Epithelial cell of alveolus of lung (primary cell): ENCODE measurements around the gene THAP9. TPM values are rescaled to one million over a fixed set of nuclear protein-coding genes. Genes with fewer than 3 reads are reported as not detected.

Experiments
- total RNA-seq: library from RNA; depleted of rRNA; stranded (reverse); fragments of >200 nt; gene quantifications from 2 replicates; pipeline ENCODE4 v1.2.1, GENCODE V29; 2015

THAP9 gene, protein sequence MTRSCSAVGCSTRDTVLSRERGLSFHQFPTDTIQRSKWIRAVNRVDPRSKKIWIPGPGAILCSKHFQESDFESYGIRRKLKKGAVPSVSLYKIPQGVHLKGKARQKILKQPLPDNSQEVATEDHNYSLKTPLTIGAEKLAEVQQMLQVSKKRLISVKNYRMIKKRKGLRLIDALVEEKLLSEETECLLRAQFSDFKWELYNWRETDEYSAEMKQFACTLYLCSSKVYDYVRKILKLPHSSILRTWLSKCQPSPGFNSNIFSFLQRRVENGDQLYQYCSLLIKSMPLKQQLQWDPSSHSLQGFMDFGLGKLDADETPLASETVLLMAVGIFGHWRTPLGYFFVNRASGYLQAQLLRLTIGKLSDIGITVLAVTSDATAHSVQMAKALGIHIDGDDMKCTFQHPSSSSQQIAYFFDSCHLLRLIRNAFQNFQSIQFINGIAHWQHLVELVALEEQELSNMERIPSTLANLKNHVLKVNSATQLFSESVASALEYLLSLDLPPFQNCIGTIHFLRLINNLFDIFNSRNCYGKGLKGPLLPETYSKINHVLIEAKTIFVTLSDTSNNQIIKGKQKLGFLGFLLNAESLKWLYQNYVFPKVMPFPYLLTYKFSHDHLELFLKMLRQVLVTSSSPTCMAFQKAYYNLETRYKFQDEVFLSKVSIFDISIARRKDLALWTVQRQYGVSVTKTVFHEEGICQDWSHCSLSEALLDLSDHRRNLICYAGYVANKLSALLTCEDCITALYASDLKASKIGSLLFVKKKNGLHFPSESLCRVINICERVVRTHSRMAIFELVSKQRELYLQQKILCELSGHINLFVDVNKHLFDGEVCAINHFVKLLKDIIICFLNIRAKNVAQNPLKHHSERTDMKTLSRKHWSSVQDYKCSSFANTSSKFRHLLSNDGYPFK
- 1.2 and 3.5 TPM in 2 replicates for total RNA-seq

DNA sequence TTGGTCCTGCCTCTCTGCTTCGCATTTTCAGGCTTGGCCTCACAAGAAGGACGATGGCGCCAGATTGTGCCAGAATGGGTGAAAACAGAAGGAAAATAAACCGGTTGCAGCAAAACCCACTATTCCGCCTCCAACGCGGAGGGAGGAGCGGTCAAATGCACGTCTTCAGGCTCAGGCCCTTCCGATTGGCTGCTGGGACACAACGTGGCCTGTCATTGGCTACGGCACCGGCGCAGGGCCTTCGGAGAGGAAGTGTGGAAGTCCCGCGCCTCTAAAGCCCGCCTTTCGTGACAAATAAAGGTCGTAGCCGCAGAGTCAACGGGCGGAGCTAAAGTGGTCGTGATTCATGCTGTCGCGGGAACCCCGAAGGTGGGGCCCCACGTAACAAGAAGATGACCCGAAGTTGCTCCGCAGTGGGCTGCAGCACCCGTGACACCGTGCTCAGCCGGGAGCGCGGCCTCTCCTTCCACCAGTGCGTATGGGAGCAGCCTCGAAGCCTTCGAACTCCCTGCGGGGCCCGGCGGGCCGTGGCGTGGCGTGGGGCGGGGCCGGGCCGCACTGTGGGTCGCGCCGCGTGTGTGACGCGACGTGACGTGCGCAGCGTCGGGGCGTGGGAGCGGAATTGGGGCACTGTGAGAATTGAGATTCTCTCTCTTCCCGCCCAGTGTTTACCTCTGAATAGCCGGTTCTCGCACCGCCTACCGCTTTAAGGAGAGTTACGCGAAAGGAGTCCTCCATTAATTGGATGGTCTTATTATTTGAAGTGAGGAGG is at the start of gene THAP9:
Gene THAP9, plus strand, starts transcription at position 325 of the 772 bp plus-strand sequence. Its CDS starts 68 bp downstream, at position 393.

DNA sequence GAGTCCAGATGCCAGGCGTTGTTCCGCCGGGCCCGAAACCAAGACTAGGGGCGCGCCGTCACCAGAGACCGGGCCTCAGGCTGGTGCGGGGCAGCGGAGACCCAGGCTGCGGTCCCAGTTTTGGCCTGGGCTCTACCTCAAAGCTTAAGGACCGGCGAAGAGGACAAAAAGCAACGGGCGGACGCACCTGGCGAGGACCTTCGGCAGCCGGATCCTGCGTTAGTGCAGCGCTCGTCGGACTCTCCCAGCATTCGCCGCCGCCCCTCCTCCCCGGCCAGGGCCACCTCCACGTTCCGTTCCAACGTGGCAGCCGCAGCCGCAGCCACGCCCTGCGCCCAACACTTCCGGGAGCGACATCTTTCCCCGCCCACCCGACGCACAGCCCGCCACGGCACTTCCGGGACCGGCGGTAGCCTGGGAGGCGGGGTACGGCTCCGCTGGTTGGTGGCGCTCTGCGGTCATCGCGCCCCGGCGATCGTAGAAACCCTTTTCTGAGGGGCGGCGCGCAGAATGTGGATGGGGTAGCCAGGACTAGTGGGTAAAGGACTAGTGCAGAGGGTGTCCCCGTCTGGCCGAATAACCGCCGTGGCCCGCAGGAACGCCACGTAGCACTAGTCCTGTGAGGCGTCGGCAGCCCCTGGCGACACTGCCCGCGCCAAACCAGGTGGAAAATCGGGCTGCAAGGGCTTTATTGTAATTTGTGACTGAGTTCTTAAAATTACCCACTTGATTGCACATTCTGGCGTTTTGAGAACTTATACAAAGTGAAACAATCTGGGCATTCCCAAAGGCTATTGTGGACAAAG is 9.4 kb upstream of the THAP9 start, which contains the start of gene SEC31A:
Gene SEC31A, minus strand, starts transcription at position 253 of the 806 bp plus-strand sequence. CDS start 9,217 bp downstream, outside the sequence.

Other genes with a start within 250 kb of the THAP9 start
- 7.4 and 17.9 TPM in 2 replicates for gene SCD5, start 101.9 kb upstream of the THAP9 start, total RNA-seq
- gene SEC31A, start 9.6 kb upstream of the THAP9 start, total RNA-seq: 210 and 225 TPM in 2 replicates
- 10.1 and 13.7 TPM in 2 replicates for gene LIN54, start 110.1 kb downstream of the THAP9 start, total RNA-seq
- 30.0 and 57.0 TPM in 2 replicates for gene COPS4, start 134.4 kb downstream of the THAP9 start, total RNA-seq
- gene PLAC8, start 214.0 kb downstream of the THAP9 start, total RNA-seq: not detected in 2 replicates